HG02763 (cell line): ENCODE measurements around the gene HSPA8.

Experiments used
- ATAC-seq: cut with Tn5 transposase; IDR thresholded peaks from one replicate; pipeline ENCODE4 v1.9.1; 2021; ENCODE audit warnings: mild to moderate bottlenecking, moderate library complexity; ENCODE audit not compliant: unreplicated experiment

The HSPA8 gene

GRCh38 chr11:123051146-123051545 lies 10.8 kb downstream of the HSPA8 start:
- no peak for ATAC-seq

- ATAC-seq = no peak
Measured at GRCh38 chr11:123047947-123048293, 14.0 kb downstream of the HSPA8 start.

- no peak for ATAC-seq
Measured at GRCh38 chr11:123047266-123047946, 14.5 kb downstream of the HSPA8 start.

GRCh38 chr11:123046473-123047259 lies 15.3 kb downstream of the HSPA8 start:
- ATAC-seq = no peak

- no peak for ATAC-seq
Measured at GRCh38 chr11:123045101-123045500, 16.8 kb downstream of the HSPA8 start.

- no peak for ATAC-seq
Measured at GRCh38 chr11:123041185-123041584, 20.8 kb downstream of the HSPA8 start.

- no peak for ATAC-seq
Measured at GRCh38 chr11:123040111-123040432, 21.9 kb downstream of the HSPA8 start.

GRCh38 chr11:123035831-123036230 lies 26.1 kb downstream of the HSPA8 start:
- ATAC-seq = no peak

GRCh38 chr11:123034597-123034996 lies 27.3 kb downstream of the HSPA8 start:
- ATAC-seq = no peak

- no peak for ATAC-seq
Measured at GRCh38 chr11:123033895-123034294, 28.0 kb downstream of the HSPA8 start.

- no peak for ATAC-seq
Measured at GRCh38 chr11:123030517-123030916, 31.4 kb downstream of the HSPA8 start.

- ATAC-seq = no peak
Measured at GRCh38 chr11:123020968-123021367, 41.0 kb downstream of the HSPA8 start.

GRCh38 chr11:123018702-123019101 lies 43.2 kb downstream of the HSPA8 start:
- ATAC-seq = no peak

- no peak for ATAC-seq
Measured at GRCh38 chr11:123011510-123011909, 50.4 kb downstream of the HSPA8 start.
